Tongue (tissue), 2 donors: Measurements from ENCODE around the gene SP4. TPM values are rescaled to one million over a fixed set of nuclear protein-coding genes. Genes with fewer than 3 reads are reported as not detected.

Experiments used
- DNase-seq: peaks from one replicate; pipeline ENCODE4 v3.0.0-alpha.2; 2015
- total RNA-seq: library from RNA; depleted of rRNA; stranded (reverse); fragments of >200 nt; gene quantifications from one replicate; pipeline ENCODE4 v1.2.3, GENCODE V29; 2014

SP4 gene
- total RNA-seq: 13.4 TPM

- peak; percentile 97 for DNase-seq
Observed at GRCh38 chr7:21427871-21428658, at the start of gene SP4. Gene SP4, plus strand, starts transcription at chr7:21428083. Its CDS starts 169 bp downstream, at chr7:21428252.

- no peak for DNase-seq
Observed at GRCh38 chr7:21383227-21384220, 44.4 kb upstream of the SP4 start.

GRCh38 chr7:21393937-21394336 is 33.9 kb upstream of the SP4 start:
- DNase-seq: no peak

- no peak for DNase-seq
Observed at GRCh38 chr7:21401944-21402343, 25.9 kb upstream of the SP4 start.

GRCh38 chr7:21407796-21408480 is 19.9 kb upstream of the SP4 start:
- no peak for DNase-seq

GRCh38 chr7:21408481-21408820 is 19.4 kb upstream of the SP4 start:
- DNase-seq: no peak

- DNase-seq: no peak
Observed at GRCh38 chr7:21412410-21412851, 15.5 kb upstream of the SP4 start.

GRCh38 chr7:21412957-21413356 is 14.9 kb upstream of the SP4 start:
- no peak for DNase-seq

GRCh38 chr7:21413502-21413901 is 14.4 kb upstream of the SP4 start:
- DNase-seq: no peak

- DNase-seq: no peak
Observed at GRCh38 chr7:21414795-21415393, 13.0 kb upstream of the SP4 start.

- DNase-seq: no peak
Observed at GRCh38 chr7:21417647-21418046, 10.2 kb upstream of the SP4 start.

GRCh38 chr7:21422751-21423150 is 5.1 kb upstream of the SP4 start:
- no peak for DNase-seq

GRCh38 chr7:21425290-21425689 is 2.6 kb upstream of the SP4 start:
- DNase-seq: no peak

- DNase-seq: no peak
Observed at GRCh38 chr7:21426286-21427181, 1.3 kb upstream of the SP4 start.

GRCh38 chr7:21427182-21427870 is 557 bp upstream of the SP4 start:
- DNase-seq: peak; percentile 99

GRCh38 chr7:21428659-21428941 is 717 bp downstream of the SP4 start:
- peak; percentile 17 for DNase-seq

GRCh38 chr7:21429021-21429420 is 1.1 kb downstream of the SP4 start:
- no peak for DNase-seq

- DNase-seq: no peak
Observed at GRCh38 chr7:21429786-21430574, 2.1 kb downstream of the SP4 start.

- no peak for DNase-seq
Observed at GRCh38 chr7:21430575-21430954, 2.7 kb downstream of the SP4 start.
